Lower leg skin (tissue), 3 donors: ENCODE results near the gene TIPARP.

Experiments
- CTCF ChIP-seq, 3 donors: fragments of 450-650 bp; IDR thresholded peaks; one replicate each; pipeline ENCODE4 v1.5.1; 2016; ENCODE audit warnings: antibody characterized with exemption in 3 of 3, mild to moderate bottlenecking in 3 of 3, moderate library complexity in 2 of 3
- POLR2A ChIP-seq, 2 donors: fragments of 450-650 bp; IDR thresholded peaks; one replicate each; pipeline ENCODE4 v1.6.1; 2016 to 2017; ENCODE audit warnings: antibody characterized with exemption in 2 of 2, mild to moderate bottlenecking in 1 of 2, moderate library complexity in 1 of 2

DNA sequence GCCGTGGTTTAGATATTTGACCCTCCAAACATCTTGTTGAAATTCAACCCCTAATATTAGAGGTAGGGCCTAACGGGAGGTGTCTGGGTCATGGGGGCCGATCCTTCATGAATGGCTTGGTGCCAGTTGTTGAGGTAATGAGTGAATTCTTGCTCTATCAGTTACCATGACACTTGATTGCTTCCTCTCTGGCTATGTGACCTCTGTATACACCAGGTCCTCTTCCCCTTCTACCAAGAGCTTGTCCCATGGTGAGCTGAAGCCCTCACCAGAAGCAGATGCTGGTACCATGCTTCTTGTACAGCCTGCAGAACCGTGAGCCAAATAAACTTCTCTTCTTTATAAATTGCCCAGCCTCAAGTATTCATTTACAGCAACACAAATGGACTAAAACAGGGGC, 41.8 kb upstream of the TIPARP start:
- TF ChIP-seq CTCF (IDR thresholded peaks at IDR 0.05) (no peak), POLR2A (IDR thresholded peaks at IDR 0.05) (no peak)
